BLaER1 (cell line): ENCODE results near the gene RPS6KA5.

Experiments used
- H3K27ac ChIP-seq: shearing (Covaris generic); formaldehyde crosslinking; 2 replicates; pipeline ENCODE4 v1.8.1; 2022
- H3K27me3 ChIP-seq: shearing (Covaris generic); formaldehyde crosslinking; 2 replicates; pipeline ENCODE4 v1.8.1; 2022
- H3K36me3 ChIP-seq: shearing (Covaris generic); formaldehyde crosslinking; 2 replicates; pipeline ENCODE4 v1.8.1; 2022
- H3K4me1 ChIP-seq: shearing (Covaris generic); formaldehyde crosslinking; 2 replicates; pipeline ENCODE4 v1.8.1; 2022
- H3K4me2 ChIP-seq: shearing (Covaris generic); formaldehyde crosslinking; 2 replicates; pipeline ENCODE4 v1.8.1; 2022
- H3K4me3 ChIP-seq: shearing (Covaris generic); formaldehyde crosslinking; 2 replicates; pipeline ENCODE4 v1.8.1; 2022
- H3K9ac ChIP-seq: shearing (Covaris generic); formaldehyde crosslinking; 2 replicates; pipeline ENCODE4 v1.8.1; 2022
- H3K9me3 ChIP-seq: shearing (Covaris generic); formaldehyde crosslinking; 2 replicates; pipeline ENCODE4 v1.8.1; 2022
- H4K20me1 ChIP-seq: shearing (Covaris generic); formaldehyde crosslinking; 2 replicates; pipeline ENCODE4 v1.8.1; 2022
- Cebpa-rat ChIP-seq: shearing (Covaris generic); IDR thresholded peaks from 2 replicates; pipeline ENCODE4 v1.8.1; 2022

Gene RPS6KA5

DNA sequence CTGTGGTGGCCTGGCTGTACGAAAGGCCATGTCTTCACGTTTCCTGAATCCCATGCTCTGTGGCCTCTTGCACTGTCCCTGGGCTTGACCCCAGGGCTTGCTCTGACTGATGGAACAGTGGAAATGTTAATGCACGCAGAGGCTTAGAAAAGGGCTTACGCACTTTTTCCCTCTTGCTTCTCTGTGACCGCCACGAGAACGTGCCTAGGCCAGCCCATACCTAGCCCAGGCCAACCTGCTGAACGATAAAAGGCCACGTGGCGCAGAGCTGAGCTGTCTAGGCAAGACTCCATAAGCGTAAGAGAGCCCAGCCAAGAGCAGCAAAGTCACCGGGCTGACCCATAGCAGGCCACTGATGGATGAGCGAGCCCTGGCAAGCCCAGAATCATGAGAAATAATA lies 262.5 kb downstream of the RPS6KA5 start:
- no peak for TF ChIP-seq Cebpa-rat
- Histone ChIP-seq H3K4me2 (peak overlapping the region; percentile 77), H3K4me1 (peaks cover 51% of the 10 kb centered on the region)

More for the DNA sequence above, 262.5 kb downstream of the RPS6KA5 start:
- no peak overlapping the region for H3K27ac ChIP-seq
- H4K20me1 ChIP-seq: peaks cover 18% of the 10 kb centered on the region
- no peaks in the 10 kb centered on the region for H3K9me3 ChIP-seq
- no peaks in the 10 kb centered on the region for H3K36me3 ChIP-seq
- H3K4me3 ChIP-seq: no peak overlapping the region
- no peak overlapping the region for H3K9ac ChIP-seq
- H3K27me3 ChIP-seq: no peaks in the 10 kb centered on the region
